K562 (cell line): ENCODE measurements around the gene PALMD.

ENCODE experiments used
- MED1 ChIP-seq: sonication (generic); formaldehyde crosslinking; IDR thresholded peaks from 2 replicates; pipeline ENCODE4 v1.8.1; 2023; ENCODE audit warnings: missing genetic modification reagents, borderline replicate concordance
- MXI1 ChIP-seq: IDR thresholded peaks from 2 replicates; pipeline ENCODE4 v1.6.1; 2011; ENCODE audit warnings: low read depth, mild to moderate bottlenecking, improper control_type of control experiment, low read length
- POLR2AphosphoS5 ChIP-seq: IDR thresholded peaks from 2 replicates; pipeline ENCODE4 v1.6.1; 2011; ENCODE audit warnings: mild to moderate bottlenecking, low read depth, low read length, moderate library complexity; ENCODE audit not compliant: control insufficient read depth, insufficient read depth
- RHOXF2B ChIP-seq: fragments of 250-450 bp; sonication (Bioruptor Pico); conservative IDR thresholded peaks from 2 replicates; pipeline ENCODE4 v1.5.1; 2021
- ZNF133 ChIP-seq: fragments of 250-450 bp; sonication (Bioruptor Pico); IDR thresholded peaks from 2 replicates; pipeline ENCODE4 v1.4.0; 2020; ENCODE audit warnings: mild to moderate bottlenecking
- TF ChIP-seq, protein P1 (sequence below): fragments of 250-450 bp; sonication (Bioruptor Pico); IDR thresholded peaks from 2 replicates; pipeline ENCODE4 v1.5.0; 2020; ENCODE audit warnings: mild to moderate bottlenecking, borderline replicate concordance
- TF ChIP-seq, protein P2 (sequence below): IDR thresholded peaks from 2 replicates; pipeline ENCODE4 v1.6.1; 2016; ENCODE audit warnings: missing genetic modification characterization, missing compliant biosample characterization
- TF ChIP-seq, protein P3 (sequence below), 3 experiments: IDR thresholded peaks in 2 of 3; conservative IDR thresholded peaks in 1 of 3; 2 replicates each; pipeline ENCODE4 v1.5.1; 2011 to 2012; ENCODE audit warnings: low read length in 3 of 3, mild to moderate bottlenecking in 3 of 3, control low read depth in 2 of 3, improper control_type of control experiment in 1 of 3, inconsistent platforms in 1 of 3, low read depth in 1 of 3, mixed read lengths in 1 of 3, moderate library complexity in 1 of 3; ENCODE audit not compliant: insufficient read depth in 2 of 3

DNA sequence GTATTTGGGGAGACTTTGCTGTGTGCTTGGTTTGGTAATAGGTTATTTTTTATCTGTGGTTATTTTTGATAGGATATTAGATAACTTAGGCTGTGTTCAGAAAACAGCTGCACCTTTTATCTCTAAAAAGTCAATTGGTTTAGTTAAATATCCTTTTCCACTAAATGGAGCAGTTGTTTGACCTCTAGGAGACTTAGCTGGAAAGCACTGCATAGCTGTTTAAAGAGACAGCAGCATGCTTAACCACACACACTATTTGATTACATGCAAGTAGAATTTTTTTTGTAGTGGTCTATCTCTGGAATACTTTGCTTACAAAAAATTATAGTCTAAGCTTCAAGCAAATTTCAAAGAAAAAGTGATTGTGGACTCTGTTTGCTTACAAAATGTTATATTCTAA is 6.5 kb upstream of the PALMD start:
- TF ChIP-seq POLR2AphosphoS5 = no peak
- TF ChIP-seq, protein P1, sequence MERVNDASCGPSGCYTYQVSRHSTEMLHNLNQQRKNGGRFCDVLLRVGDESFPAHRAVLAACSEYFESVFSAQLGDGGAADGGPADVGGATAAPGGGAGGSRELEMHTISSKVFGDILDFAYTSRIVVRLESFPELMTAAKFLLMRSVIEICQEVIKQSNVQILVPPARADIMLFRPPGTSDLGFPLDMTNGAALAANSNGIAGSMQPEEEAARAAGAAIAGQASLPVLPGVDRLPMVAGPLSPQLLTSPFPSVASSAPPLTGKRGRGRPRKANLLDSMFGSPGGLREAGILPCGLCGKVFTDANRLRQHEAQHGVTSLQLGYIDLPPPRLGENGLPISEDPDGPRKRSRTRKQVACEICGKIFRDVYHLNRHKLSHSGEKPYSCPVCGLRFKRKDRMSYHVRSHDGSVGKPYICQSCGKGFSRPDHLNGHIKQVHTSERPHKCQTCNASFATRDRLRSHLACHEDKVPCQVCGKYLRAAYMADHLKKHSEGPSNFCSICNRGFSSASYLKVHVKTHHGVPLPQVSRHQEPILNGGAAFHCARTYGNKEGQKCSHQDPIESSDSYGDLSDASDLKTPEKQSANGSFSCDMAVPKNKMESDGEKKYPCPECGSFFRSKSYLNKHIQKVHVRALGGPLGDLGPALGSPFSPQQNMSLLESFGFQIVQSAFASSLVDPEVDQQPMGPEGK (CRISPR knock-in tag) = no peak
- TF ChIP-seq ZNF133 (CRISPR knock-in tag) = no peak
- TF ChIP-seq MXI1 = no peak
- TF ChIP-seq RHOXF2B = no peak
- TF ChIP-seq, protein P2, sequence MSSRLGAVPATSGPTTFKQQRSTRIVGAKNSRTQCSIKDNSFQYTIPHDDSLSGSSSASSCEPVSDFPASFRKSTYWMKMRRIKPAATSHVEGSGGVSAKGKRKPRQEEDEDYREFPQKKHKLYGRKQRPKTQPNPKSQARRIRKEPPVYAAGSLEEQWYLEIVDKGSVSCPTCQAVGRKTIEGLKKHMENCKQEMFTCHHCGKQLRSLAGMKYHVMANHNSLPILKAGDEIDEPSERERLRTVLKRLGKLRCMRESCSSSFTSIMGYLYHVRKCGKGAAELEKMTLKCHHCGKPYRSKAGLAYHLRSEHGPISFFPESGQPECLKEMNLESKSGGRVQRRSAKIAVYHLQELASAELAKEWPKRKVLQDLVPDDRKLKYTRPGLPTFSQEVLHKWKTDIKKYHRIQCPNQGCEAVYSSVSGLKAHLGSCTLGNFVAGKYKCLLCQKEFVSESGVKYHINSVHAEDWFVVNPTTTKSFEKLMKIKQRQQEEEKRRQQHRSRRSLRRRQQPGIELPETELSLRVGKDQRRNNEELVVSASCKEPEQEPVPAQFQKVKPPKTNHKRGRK = no peak
- TF ChIP-seq MED1 (CRISPR knock-in tag) = no peak
- TF ChIP-seq, protein P3, sequence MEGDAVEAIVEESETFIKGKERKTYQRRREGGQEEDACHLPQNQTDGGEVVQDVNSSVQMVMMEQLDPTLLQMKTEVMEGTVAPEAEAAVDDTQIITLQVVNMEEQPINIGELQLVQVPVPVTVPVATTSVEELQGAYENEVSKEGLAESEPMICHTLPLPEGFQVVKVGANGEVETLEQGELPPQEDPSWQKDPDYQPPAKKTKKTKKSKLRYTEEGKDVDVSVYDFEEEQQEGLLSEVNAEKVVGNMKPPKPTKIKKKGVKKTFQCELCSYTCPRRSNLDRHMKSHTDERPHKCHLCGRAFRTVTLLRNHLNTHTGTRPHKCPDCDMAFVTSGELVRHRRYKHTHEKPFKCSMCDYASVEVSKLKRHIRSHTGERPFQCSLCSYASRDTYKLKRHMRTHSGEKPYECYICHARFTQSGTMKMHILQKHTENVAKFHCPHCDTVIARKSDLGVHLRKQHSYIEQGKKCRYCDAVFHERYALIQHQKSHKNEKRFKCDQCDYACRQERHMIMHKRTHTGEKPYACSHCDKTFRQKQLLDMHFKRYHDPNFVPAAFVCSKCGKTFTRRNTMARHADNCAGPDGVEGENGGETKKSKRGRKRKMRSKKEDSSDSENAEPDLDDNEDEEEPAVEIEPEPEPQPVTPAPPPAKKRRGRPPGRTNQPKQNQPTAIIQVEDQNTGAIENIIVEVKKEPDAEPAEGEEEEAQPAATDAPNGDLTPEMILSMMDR (IDR thresholded peaks at IDR 0.05 in 2 of 3, conservative IDR thresholded peaks at IDR 0.05 in 1 of 3; ENCODE audit: insufficient read depth in 2 of 3, low read depth in 1 of 3, low read length in 3 of 3) = no peak
